ENCODE data around the gene ZFP64. TPM values are rescaled to one million over a fixed set of nuclear protein-coding genes. Genes with fewer than 3 reads are reported as not detected.

The ZFP64 gene
- total RNA-seq, 3 donors from 2014 or later (not counting 1 experiment from before 2014, with no cell fraction given) = 11.7 to 14.8 (median 13.9) TPM

DNA sequence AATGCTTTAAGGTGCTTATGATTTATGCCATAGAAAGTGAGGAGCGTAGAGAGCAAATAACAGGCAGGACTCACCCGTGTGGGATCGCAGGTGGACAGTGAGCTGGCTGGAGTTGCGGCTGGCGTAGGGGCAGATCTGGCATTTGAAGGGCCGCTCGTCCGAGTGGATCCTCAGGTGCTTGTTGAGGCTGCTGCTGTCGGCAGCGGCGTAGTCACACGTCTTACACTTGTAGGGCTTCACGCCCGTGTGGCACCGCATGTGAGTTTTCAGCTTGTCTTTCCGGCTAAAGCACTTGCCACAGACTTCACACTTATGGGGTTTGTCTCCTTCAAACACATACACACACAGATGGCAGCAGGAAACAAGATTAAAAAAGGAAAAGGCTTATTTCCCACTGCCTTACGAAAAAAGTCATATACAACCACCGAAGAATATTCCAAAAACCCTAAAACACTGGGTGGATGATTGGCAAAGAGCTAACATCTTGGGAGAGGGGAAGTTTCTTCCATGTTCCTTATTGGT is 31.5 kb downstream of the ZFP64 start:
- ATAC-seq = peak; percentile 29 to 83 (median 32)
- Histone ChIP-seq H3K4me1 (ENCODE audit: control insufficient read depth, insufficient read depth, low read length) (peaks cover 4% of the 10 kb centered on the region), H3K9me3 (ENCODE audit: control insufficient read depth, insufficient read depth, low read length) (no peaks in the 10 kb centered on the region), H3K4me3 (ENCODE audit: low read length) (no peak overlapping the region), H3K36me3 (ENCODE audit: control insufficient read depth, insufficient read depth, low read length) (peaks cover 39% of the 10 kb centered on the region), H3K27me3 (ENCODE audit: control insufficient read depth, insufficient read depth, low read length) (no peaks in the 10 kb centered on the region), H3K27ac (ENCODE audit: low read length) (no peak overlapping the region)
- DNase-seq = no peak
- intact Hi-C loops (cut with micrococcal nuclease) = no loop called here
- H3K27me3 Mint-ChIP-seq (ENCODE audit: low read depth in 2 of 2) = no peaks in the 10 kb centered on the region
- peak overlapping the region; percentile 32 for H3K4me3 Mint-ChIP-seq
- H3K9me3 Mint-ChIP-seq = no peaks in the 10 kb centered on the region
- H3K36me3 Mint-ChIP-seq = peaks cover 28% of the 10 kb centered on the region
- H3K4me1 Mint-ChIP-seq = peaks cover 14% of the 10 kb centered on the region in 2 donors
- WGBS (ENCODE audit: insufficient coverage) = 76% methylated on average over 16 of the region's 18 CpGs
- TF ChIP-seq, protein P1, sequence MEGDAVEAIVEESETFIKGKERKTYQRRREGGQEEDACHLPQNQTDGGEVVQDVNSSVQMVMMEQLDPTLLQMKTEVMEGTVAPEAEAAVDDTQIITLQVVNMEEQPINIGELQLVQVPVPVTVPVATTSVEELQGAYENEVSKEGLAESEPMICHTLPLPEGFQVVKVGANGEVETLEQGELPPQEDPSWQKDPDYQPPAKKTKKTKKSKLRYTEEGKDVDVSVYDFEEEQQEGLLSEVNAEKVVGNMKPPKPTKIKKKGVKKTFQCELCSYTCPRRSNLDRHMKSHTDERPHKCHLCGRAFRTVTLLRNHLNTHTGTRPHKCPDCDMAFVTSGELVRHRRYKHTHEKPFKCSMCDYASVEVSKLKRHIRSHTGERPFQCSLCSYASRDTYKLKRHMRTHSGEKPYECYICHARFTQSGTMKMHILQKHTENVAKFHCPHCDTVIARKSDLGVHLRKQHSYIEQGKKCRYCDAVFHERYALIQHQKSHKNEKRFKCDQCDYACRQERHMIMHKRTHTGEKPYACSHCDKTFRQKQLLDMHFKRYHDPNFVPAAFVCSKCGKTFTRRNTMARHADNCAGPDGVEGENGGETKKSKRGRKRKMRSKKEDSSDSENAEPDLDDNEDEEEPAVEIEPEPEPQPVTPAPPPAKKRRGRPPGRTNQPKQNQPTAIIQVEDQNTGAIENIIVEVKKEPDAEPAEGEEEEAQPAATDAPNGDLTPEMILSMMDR (IDR thresholded peaks at IDR 0.05) = no peak
- H3K27ac Mint-ChIP-seq = peak overlapping the region; percentile 50 to 66

DNA sequence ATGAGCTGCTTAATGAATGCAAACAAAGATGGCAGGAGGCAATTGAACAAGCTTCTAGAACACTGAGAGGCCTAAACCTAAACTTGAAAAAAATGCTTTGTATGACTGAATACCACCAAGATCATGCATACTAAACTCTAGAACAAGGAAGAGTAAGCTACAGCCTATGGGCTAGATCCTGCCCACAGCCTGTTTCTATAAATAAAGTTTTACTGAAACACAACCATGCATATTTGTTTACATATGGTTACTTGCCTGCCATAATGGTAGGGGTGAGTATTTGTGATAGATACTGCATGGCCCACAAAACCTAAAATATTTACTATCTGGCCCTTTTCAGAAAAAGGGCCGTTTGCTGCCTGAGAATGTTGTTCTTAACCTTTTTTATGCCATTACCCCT is 37.0 kb downstream of the ZFP64 start:
- ATAC-seq (no peak), DNase-seq (no peak)
- 60% methylated on average over 1 of the region's 1 CpG for WGBS (ENCODE audit: insufficient coverage)
- H3K36me3 Mint-ChIP-seq = peaks cover 12% of the 10 kb centered on the region
- H3K4me3 ChIP-seq (ENCODE audit: low read length) = no peak overlapping the region
- H3K9me3 ChIP-seq (ENCODE audit: control insufficient read depth, insufficient read depth, low read length) = no peaks in the 10 kb centered on the region
- no peaks in the 10 kb centered on the region for H3K4me1 ChIP-seq (ENCODE audit: control insufficient read depth, insufficient read depth, low read length)
- H3K4me1 Mint-ChIP-seq = peaks cover under 1% of the 10 kb centered on the region in 2 donors
- intact Hi-C loops (cut with micrococcal nuclease) = no loop called here
- H3K27me3 ChIP-seq (ENCODE audit: control insufficient read depth, insufficient read depth, low read length) = no peaks in the 10 kb centered on the region
- peaks cover 24% of the 10 kb centered on the region for H3K36me3 ChIP-seq (ENCODE audit: control insufficient read depth, insufficient read depth, low read length)
- H3K9me3 Mint-ChIP-seq = no peaks in the 10 kb centered on the region
- H3K27me3 Mint-ChIP-seq (ENCODE audit: low read depth in 2 of 2) = no peaks in the 10 kb centered on the region
- H3K27ac ChIP-seq (ENCODE audit: low read length) = no peak overlapping the region
- H3K4me3 Mint-ChIP-seq = no peak overlapping the region
- H3K27ac Mint-ChIP-seq = no peak overlapping the region
- TF ChIP-seq, protein P1 (IDR thresholded peaks at IDR 0.05) = no peak

- ATAC-seq (no peak), DNase-seq (no peak)
- Mint-ChIP-seq H3K4me1 (no peaks in the 10 kb centered on the region), H3K9me3 (no peaks in the 10 kb centered on the region), H3K36me3 (peaks cover 12% of the 10 kb centered on the region), H3K27me3 (ENCODE audit: low read depth in 2 of 2) (no peaks in the 10 kb centered on the region), H3K4me3 (no peak overlapping the region), H3K27ac (no peak overlapping the region)
- intact Hi-C loops (cut with micrococcal nuclease) = no loop called here
- H3K27me3 ChIP-seq (ENCODE audit: control insufficient read depth, insufficient read depth, low read length) = no peaks in the 10 kb centered on the region
- H3K4me1 ChIP-seq (ENCODE audit: control insufficient read depth, insufficient read depth, low read length) = no peaks in the 10 kb centered on the region
- 91% methylated on average over 7 of the region's 7 CpGs for WGBS (ENCODE audit: insufficient coverage)
- H3K4me3 ChIP-seq (ENCODE audit: low read length) = no peak overlapping the region
- H3K36me3 ChIP-seq (ENCODE audit: control insufficient read depth, insufficient read depth, low read length) = peaks cover 21% of the 10 kb centered on the region
- H3K9me3 ChIP-seq (ENCODE audit: control insufficient read depth, insufficient read depth, low read length) = no peaks in the 10 kb centered on the region
- no peak overlapping the region for H3K27ac ChIP-seq (ENCODE audit: low read length)
- TF ChIP-seq, protein P1 (IDR thresholded peaks at IDR 0.05) = no peak
Measured at GRCh38 chr20:52153896-52154295, 37.7 kb downstream of the ZFP64 start.

- Mint-ChIP-seq H3K4me3 (no peak overlapping the region), H3K9me3 (no peaks in the 10 kb centered on the region), H3K4me1 (no peaks in the 10 kb centered on the region), H3K27ac (no peak overlapping the region), H3K27me3 (ENCODE audit: low read depth in 2 of 2) (no peaks in the 10 kb centered on the region), H3K36me3 (peaks cover 2% of the 10 kb centered on the region)
- intact Hi-C loops (cut with micrococcal nuclease) = no loop called here
- no peaks in the 10 kb centered on the region for H3K4me1 ChIP-seq (ENCODE audit: control insufficient read depth, insufficient read depth, low read length)
- peaks cover 14% of the 10 kb centered on the region for H3K36me3 ChIP-seq (ENCODE audit: control insufficient read depth, insufficient read depth, low read length)
- no peaks in the 10 kb centered on the region for H3K27me3 ChIP-seq (ENCODE audit: control insufficient read depth, insufficient read depth, low read length)
- H3K9me3 ChIP-seq (ENCODE audit: control insufficient read depth, insufficient read depth, low read length) = no peaks in the 10 kb centered on the region
- no peak overlapping the region for H3K27ac ChIP-seq (ENCODE audit: low read length)
- TF ChIP-seq, protein P1 (IDR thresholded peaks at IDR 0.05) = no peak
- 99% methylated on average over 19 of the region's 19 CpGs for WGBS (ENCODE audit: insufficient coverage)
- ATAC-seq = no peak
- DNase-seq = no peak
- no peak overlapping the region for H3K4me3 ChIP-seq (ENCODE audit: low read length)
Measured at GRCh38 chr20:52152921-52153320, 38.7 kb downstream of the ZFP64 start.
